HepG2 (cell line): Measurements from ENCODE around the gene RNASE7. TPM values are rescaled to one million over a fixed set of nuclear protein-coding genes. Genes with fewer than 3 reads are reported as not detected.

Experiments used
- ATAC-seq: fragments of 200-7000 bp; cut with Tn5 transposase; 3 replicates; pipeline ENCODE4 v1.9.1; 2020; ENCODE audit warnings: mild to moderate bottlenecking, moderate library complexity
- BruUV-seq: library from RNA; stranded (reverse); fragments of 400-500 nt; replicated peaks from 2 replicates; lab custom pipeline; 2021; lab: Mats Ljungman, UMichigan
- CTCF ChIA-PET: fragments of 300-600 bp; formaldehyde crosslinking; extraction: SDS; loops from one replicate; lab custom pipeline; 2021; ENCODE audit warnings: low total read pairs, inconsistent platforms, low intra/inter-chr PET ratio; lab: Yijun Ruan, JAX
- POLR2A ChIA-PET: fragments of 350-600 bp; sonication (Branson Sonifier 250); formaldehyde crosslinking; loops from one replicate; lab custom pipeline; 2020; ENCODE audit warnings: antibody characterized with exemption, inconsistent platforms; lab: Yijun Ruan, JAX
- DNase-seq: peaks from one replicate; pipeline ENCODE4 v3.0.0-alpha.2; 2015; ENCODE audit warnings: low spot score
- FAIRE-seq: peaks from 3 replicates; lab custom pipeline; 2011; peaks lifted over from hg19 to GRCh38; lab: Jason Lieb, UNC
- H2AFZ ChIP-seq: one replicate; pipeline ENCODE4 v1.6.1; 2011; ENCODE audit warnings: low read length, inconsistent platforms
- H3K27ac ChIP-seq: fragments of 300-600 bp; 3 replicates; pipeline ENCODE4 v1.8.0; 2011; ENCODE audit warnings: mixed run types, mild to moderate bottlenecking, mixed read lengths, low read length, inconsistent platforms; ENCODE audit not compliant: insufficient read depth; ENCODE audit errors: extremely low read length
- H3K27me3 ChIP-seq, 2 experiments: fragments of 200-600 bp in 1 of 2; 2 replicates in 1 of 2; 3 replicates in 1 of 2; pipeline versions ENCODE4 v1.6.0 to v1.8.0; 2011; ENCODE audit warnings: low read length in 2 of 2, mild to moderate bottlenecking in 2 of 2, moderate library complexity in 2 of 2, inconsistent platforms in 1 of 2; ENCODE audit not compliant: insufficient read depth in 2 of 2, control insufficient read depth in 1 of 2
- H3K36me3 ChIP-seq, 2 experiments: fragments of 200-600 bp in 1 of 2; replicated peaks in 1 of 2; 2 replicates in 1 of 2; 3 replicates in 1 of 2; pipeline versions ENCODE4 v1.5.1 to v1.8.0; 2011; ENCODE audit warnings: low read length in 2 of 2, inconsistent platforms in 1 of 2; ENCODE audit not compliant: insufficient read depth in 2 of 2, control insufficient read depth in 1 of 2
- H3K4me1 ChIP-seq: 2 replicates; pipeline ENCODE4 v1.5.1; 2012; ENCODE audit warnings: low read length, inconsistent platforms; ENCODE audit not compliant: insufficient read depth
- H3K4me2 ChIP-seq: 2 replicates; pipeline ENCODE4 v1.6.0; 2011; ENCODE audit warnings: low read depth, low read length, inconsistent platforms
- H3K4me3 ChIP-seq, 3 experiments: fragments of 200-600 bp in 1 of 3; sonication (generic), shearing (Covaris generic) in 1 of 3; replicated peaks in 1 of 3; 2 replicates each; pipeline ENCODE4 v1.5.1; 2011 to 2016; ENCODE audit warnings: low read length in 3 of 3, inconsistent platforms in 2 of 3, low read depth in 2 of 3, mild to moderate bottlenecking in 2 of 3, control low read depth in 1 of 3, mixed read lengths in 1 of 3; ENCODE audit not compliant: insufficient read depth in 1 of 3
- H3K79me2 ChIP-seq: one replicate; pipeline ENCODE4 v1.6.1; 2011; ENCODE audit warnings: low read length, inconsistent platforms; ENCODE audit not compliant: insufficient read depth
- H3K9ac ChIP-seq: 2 replicates; pipeline ENCODE4 v1.6.0; 2011; ENCODE audit warnings: mild to moderate bottlenecking, low read depth, low read length, inconsistent platforms; ENCODE audit not compliant: insufficient read depth
- H3K9me3 ChIP-seq: 2 replicates; pipeline ENCODE4 v1.5.1; 2012; ENCODE audit warnings: mild to moderate bottlenecking, low read length
- H4K20me1 ChIP-seq: 2 replicates; pipeline ENCODE4 v1.6.0; 2011; ENCODE audit warnings: inconsistent platforms, mild to moderate bottlenecking, low read length, moderate library complexity; ENCODE audit not compliant: insufficient read depth
- CCAR2 ChIP-seq: fragments of 200-400 bp; formaldehyde crosslinking; optimal IDR thresholded peaks from 2 replicates; pipeline ENCODE3; 2018; ENCODE audit warnings: low read depth, mild to moderate bottlenecking, low read length, moderate library complexity
- FLYWCH1 ChIP-seq: sonication (generic); formaldehyde crosslinking; IDR thresholded peaks from 2 replicates; pipeline ENCODE4 v1.8.1; 2023; ENCODE audit warnings: mild to moderate bottlenecking, missing genetic modification reagents
- NKX3-1 ChIP-seq: sonication (generic); formaldehyde crosslinking; IDR thresholded peaks from 2 replicates; pipeline ENCODE4 v1.5.0; 2020; ENCODE audit warnings: missing genetic modification reagents
- PAWR ChIP-seq: sonication (generic); formaldehyde crosslinking; IDR thresholded peaks from 2 replicates; pipeline ENCODE4 v1.4.0; 2020; ENCODE audit warnings: missing genetic modification reagents, mild to moderate bottlenecking, borderline replicate concordance
- RORA ChIP-seq: sonication (generic); formaldehyde crosslinking; IDR thresholded peaks from 2 replicates; pipeline ENCODE4 v1.5.0; 2020; ENCODE audit warnings: mild to moderate bottlenecking, missing genetic modification reagents, moderate library complexity
- SMC3 ChIP-seq: IDR thresholded peaks from 2 replicates; pipeline ENCODE4 v1.6.1; 2011; ENCODE audit warnings: low read length, improper control_type of control experiment
- TAF15 ChIP-seq: fragments of 200-400 bp; formaldehyde crosslinking; IDR thresholded peaks from one replicate; pipeline ENCODE4 v1.6.1; 2018; ENCODE audit warnings: mild to moderate bottlenecking, low read depth, low read length; ENCODE audit not compliant: poor library complexity, severe bottlenecking
- ZNF333 ChIP-seq: sonication (generic); formaldehyde crosslinking; IDR thresholded peaks from 2 replicates; pipeline ENCODE4 v1.4.0; 2020; ENCODE audit warnings: mild to moderate bottlenecking, missing genetic modification reagents, borderline replicate concordance
- ZNF788 ChIP-seq: sonication (generic); formaldehyde crosslinking; IDR thresholded peaks from 2 replicates; pipeline ENCODE4 v1.5.0; 2020; ENCODE audit warnings: mild to moderate bottlenecking, missing genetic modification reagents, borderline replicate concordance
- ZZZ3 ChIP-seq: sonication (generic); formaldehyde crosslinking; IDR thresholded peaks from 2 replicates; pipeline ENCODE4 v1.4.0; 2020; ENCODE audit warnings: missing genetic modification reagents, mild to moderate bottlenecking, borderline replicate concordance
- WGBS: methylation state at CpG from one replicate; pipeline ENCODE4 v1.1.6; 2017; ENCODE audit warnings: low lambda C conversion rate; 5-methylcytosine and 5-hydroxymethylcytosine counted together
- in situ Hi-C: cut with HindIII; loops from 2 replicates; pipeline ENCODE4 v1.10.0; 2017; ENCODE audit warnings: low pct_unique_long_range_greater_than_20kb; ENCODE audit not compliant: extremely low pct_ligation_motif_present
- intact Hi-C: fragments of 100-400 bp; cut with micrococcal nuclease; formaldehyde crosslinking; loops from one replicate; pipeline ENCODE4 v1.10.0; 2022; ENCODE audit not compliant: unreplicated experiment
- polyA plus RNA-seq, 8 experiments: library from polyadenylated mRNA; depleted of rRNA in 3 of 8; stranded (reverse) in 7 of 8; unstranded in 1 of 8; fragments of >200 nt; fragmentation: Illumina TruSeq in 4 of 8; extraction: Trizol in 4 of 8; gene quantifications; 2 replicates each; pipeline versions ENCODE4 v1.2.1 to v1.2.3, GENCODE V29; 2011 to 2016; ENCODE audit warnings: low read depth in 4 of 8, missing spikeins in 1 of 8, mixed read lengths in 1 of 8; ENCODE audit not compliant: insufficient read depth in 1 of 8
- total RNA-seq, 5 experiments: library from RNA; depleted of rRNA; stranded (reverse); fragments of >200 nt; fragmentation: Illumina TruSeq; extraction: Trizol; gene quantifications; 2 replicates each; pipeline ENCODE4 v1.2.3, GENCODE V29; 2016; ENCODE audit warnings: low read depth in 1 of 5
- TF ChIP-seq, protein P1 (sequence below): sonication (generic); formaldehyde crosslinking; IDR thresholded peaks from 2 replicates; pipeline ENCODE4 v1.4.0; 2020; ENCODE audit warnings: mild to moderate bottlenecking, missing genetic modification reagents
- TF ChIP-seq, protein P2 (sequence below): sonication (generic); formaldehyde crosslinking; IDR thresholded peaks from 2 replicates; pipeline ENCODE4 v1.4.0; 2020; ENCODE audit warnings: missing genetic modification reagents

The RNASE7 gene
- total and polyA plus RNA-seq, 2 of the 13 experiments (the other 11 are each of a cell fraction or from before 2014, with no cell fraction given): 0.04 TPM; not detected in 1

DNA sequence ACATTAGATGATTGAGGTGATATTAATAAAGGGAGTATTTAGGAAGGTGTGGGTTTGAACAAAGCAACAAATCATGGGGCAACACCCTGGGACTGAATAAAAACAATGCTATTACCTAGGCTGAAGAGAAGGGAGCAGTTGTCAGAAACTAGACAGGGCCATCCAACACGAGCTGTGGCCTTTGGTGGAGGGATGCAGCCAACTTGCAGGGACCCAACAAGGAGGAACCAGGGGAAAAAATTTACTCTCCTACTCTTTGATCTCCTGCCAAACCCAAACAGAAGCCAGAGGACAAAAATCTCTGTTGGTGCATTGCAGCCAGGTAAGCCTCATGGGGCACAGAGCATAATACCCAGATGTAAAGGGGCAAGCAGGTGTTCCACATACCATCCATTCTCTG is 31.0 kb upstream of the RNASE7 start:
- Histone ChIP-seq H3K27ac (no peak overlapping the region), H3K79me2 (no peaks in the 10 kb centered on the region), H3K36me3 (no peaks in the 10 kb centered on the region), H3K9ac (no peak overlapping the region)
- in situ Hi-C loops: no loop called here
- no TSS peak for BruUV-seq
- ATAC-seq: no peak
- POLR2A ChIA-PET: interaction anchor here (0.8 to 8.0 kb wide), 3 partner anchors 29 to 60 kb away, joined by 4 to 112 read pairs (median 5); partner anchors contain the start of gene ARHGEF40
- no peak for DNase-seq
- TF ChIP-seq TAF15: no peak
- TF ChIP-seq, protein P1, sequence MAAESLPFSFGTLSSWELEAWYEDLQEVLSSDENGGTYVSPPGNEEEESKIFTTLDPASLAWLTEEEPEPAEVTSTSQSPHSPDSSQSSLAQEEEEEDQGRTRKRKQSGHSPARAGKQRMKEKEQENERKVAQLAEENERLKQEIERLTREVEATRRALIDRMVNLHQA (CRISPR knock-in tag): no peak
- TF ChIP-seq FLYWCH1 (CRISPR knock-in tag): no peak
- no peak for TF ChIP-seq ZZZ3 (CRISPR knock-in tag)
- no peak for TF ChIP-seq SMC3
- no peak for TF ChIP-seq NKX3-1
- no peak for TF ChIP-seq CCAR2
- no peak for TF ChIP-seq ZNF333
- TF ChIP-seq, protein P2, sequence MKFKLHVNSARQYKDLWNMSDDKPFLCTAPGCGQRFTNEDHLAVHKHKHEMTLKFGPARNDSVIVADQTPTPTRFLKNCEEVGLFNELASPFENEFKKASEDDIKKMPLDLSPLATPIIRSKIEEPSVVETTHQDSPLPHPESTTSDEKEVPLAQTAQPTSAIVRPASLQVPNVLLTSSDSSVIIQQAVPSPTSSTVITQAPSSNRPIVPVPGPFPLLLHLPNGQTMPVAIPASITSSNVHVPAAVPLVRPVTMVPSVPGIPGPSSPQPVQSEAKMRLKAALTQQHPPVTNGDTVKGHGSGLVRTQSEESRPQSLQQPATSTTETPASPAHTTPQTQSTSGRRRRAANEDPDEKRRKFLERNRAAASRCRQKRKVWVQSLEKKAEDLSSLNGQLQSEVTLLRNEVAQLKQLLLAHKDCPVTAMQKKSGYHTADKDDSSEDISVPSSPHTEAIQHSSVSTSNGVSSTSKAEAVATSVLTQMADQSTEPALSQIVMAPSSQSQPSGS (CRISPR knock-in tag): no peak
- TF ChIP-seq ZNF788 (CRISPR knock-in tag): no peak
- no peak for TF ChIP-seq PAWR (CRISPR knock-in tag)
- TF ChIP-seq RORA: no peak
- TF ChIP-seq, all 625 proteins: peak for 0
- Histone ChIP-seq H4K20me1 (no peaks in the 10 kb centered on the region), H2AFZ (no peak overlapping the region), H3K27me3 (peaks cover 0 to 3% of the 10 kb centered on the region in 2 experiments; a peak in 1 of 5 replicates), H3K4me3 (no peak overlapping the region), H3K9me3 (no peaks in the 10 kb centered on the region), H3K4me2 (no peak overlapping the region), H3K4me1 (peaks cover 52% of the 10 kb centered on the region)
- 6% methylated on average over 1 of the region's 1 CpG for WGBS
- no peak for FAIRE-seq
- intact Hi-C loops: no loop called here
- CTCF ChIA-PET: interaction anchor here (2.5 to 7.1 kb wide), 2 partner anchors 80 to 94 kb away, joined by 7 to 174 read pairs; no protein-coding TSS in a partner anchor
